Lower leg skin (tissue), 4 donors: ENCODE measurements around the gene FAM107B. TPM values are rescaled to one million over a fixed set of nuclear protein-coding genes. Genes with fewer than 3 reads are reported as not detected.
"Not testable (repeated sequence)": the region's sequence is repeated elsewhere in the genome, so short reads cannot be mapped to it uniquely, and the experiment has no call there.

ENCODE experiments used
- DNase-seq, 2 donors: peaks; one replicate each; pipeline ENCODE4 v3.0.0-alpha.2; 2019; ENCODE audit warnings: low spot score in 2 of 2
- H3K4me3 ChIP-seq: fragments of 200-600 bp; sonication (generic); 2 replicates; pipeline ENCODE4 v1.5.1; 2017; ENCODE audit warnings: mild to moderate bottlenecking, low read depth; ENCODE audit not compliant: poor library complexity, severe bottlenecking
- POLR2A ChIP-seq, 2 donors: fragments of 450-650 bp; IDR thresholded peaks; one replicate each; pipeline ENCODE4 v1.6.1; 2016 to 2017; ENCODE audit warnings: antibody characterized with exemption in 2 of 2, mild to moderate bottlenecking in 1 of 2, moderate library complexity in 1 of 2
- WGBS, 2 donors: methylation state at CpG; one replicate each; pipeline ENCODE4 v1.1.5; 2018; 5-methylcytosine and 5-hydroxymethylcytosine counted together
- intact Hi-C: fragments of 100-400 bp; cut with DNase I; formaldehyde crosslinking; loops from one replicate; pipeline ENCODE4 v1.15.0; 2023; ENCODE audit warnings: low total_unique reads
- total RNA-seq, 4 donors: library from RNA; depleted of rRNA; stranded (reverse); fragments of >200 nt; gene quantifications; one replicate each; pipeline ENCODE4 v1.1.0, GENCODE V29; 2016
- TF ChIP-seq, protein P1 (sequence below), 3 donors: fragments of 450-650 bp; IDR thresholded peaks; one replicate each; pipeline ENCODE4 v1.5.1; 2016; ENCODE audit warnings: antibody characterized with exemption in 3 of 3, mild to moderate bottlenecking in 3 of 3, moderate library complexity in 2 of 3

The FAM107B gene
- total RNA-seq, 4 donors from 2014 or later: 28.3 to 52.7 (median 31.0) TPM

DNA sequence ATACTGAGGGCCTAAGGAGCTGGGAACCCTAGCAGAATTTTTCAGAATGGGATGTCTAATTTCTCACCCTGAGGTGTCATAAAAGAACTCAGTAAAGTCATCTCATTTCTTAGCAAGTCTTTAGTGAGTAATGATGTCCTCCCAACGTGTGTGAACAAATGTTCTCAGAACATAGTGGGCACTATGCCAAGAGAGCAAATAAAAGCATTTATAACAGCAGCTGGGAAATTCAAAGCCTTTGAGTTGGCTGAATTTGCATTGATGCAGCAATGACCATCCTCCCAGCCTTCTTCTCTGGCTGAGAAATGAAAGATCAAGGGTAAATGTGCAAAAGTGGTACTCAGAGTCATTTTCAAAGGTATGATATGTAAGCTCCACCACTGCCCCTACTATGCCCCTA, 109.4 kb downstream of the FAM107B start:
- 0 to 4% methylated on average over 1 of the region's 1 CpG for WGBS, 2 donors
- intact Hi-C loops: no loop called here
- TF ChIP-seq, protein P1, sequence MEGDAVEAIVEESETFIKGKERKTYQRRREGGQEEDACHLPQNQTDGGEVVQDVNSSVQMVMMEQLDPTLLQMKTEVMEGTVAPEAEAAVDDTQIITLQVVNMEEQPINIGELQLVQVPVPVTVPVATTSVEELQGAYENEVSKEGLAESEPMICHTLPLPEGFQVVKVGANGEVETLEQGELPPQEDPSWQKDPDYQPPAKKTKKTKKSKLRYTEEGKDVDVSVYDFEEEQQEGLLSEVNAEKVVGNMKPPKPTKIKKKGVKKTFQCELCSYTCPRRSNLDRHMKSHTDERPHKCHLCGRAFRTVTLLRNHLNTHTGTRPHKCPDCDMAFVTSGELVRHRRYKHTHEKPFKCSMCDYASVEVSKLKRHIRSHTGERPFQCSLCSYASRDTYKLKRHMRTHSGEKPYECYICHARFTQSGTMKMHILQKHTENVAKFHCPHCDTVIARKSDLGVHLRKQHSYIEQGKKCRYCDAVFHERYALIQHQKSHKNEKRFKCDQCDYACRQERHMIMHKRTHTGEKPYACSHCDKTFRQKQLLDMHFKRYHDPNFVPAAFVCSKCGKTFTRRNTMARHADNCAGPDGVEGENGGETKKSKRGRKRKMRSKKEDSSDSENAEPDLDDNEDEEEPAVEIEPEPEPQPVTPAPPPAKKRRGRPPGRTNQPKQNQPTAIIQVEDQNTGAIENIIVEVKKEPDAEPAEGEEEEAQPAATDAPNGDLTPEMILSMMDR (IDR thresholded peaks at IDR 0.05): no peak
- TF ChIP-seq POLR2A (IDR thresholded peaks at IDR 0.05): no peak
- peak in 1 of 2 donors; percentile 13 for DNase-seq
- no peak overlapping the region for H3K4me3 ChIP-seq

GRCh38 chr10:14664345-14664744, 110.4 kb downstream of the FAM107B start:
- H3K4me3 ChIP-seq: no peak overlapping the region
- TF ChIP-seq POLR2A (IDR thresholded peaks at IDR 0.05): no peak
- TF ChIP-seq, protein P1 (IDR thresholded peaks at IDR 0.05): no peak
- DNase-seq: no peak
- intact Hi-C loops: no loop called here
- 95 to 100% methylated on average over 1 of the region's 1 CpG for WGBS, 2 donors

DNA sequence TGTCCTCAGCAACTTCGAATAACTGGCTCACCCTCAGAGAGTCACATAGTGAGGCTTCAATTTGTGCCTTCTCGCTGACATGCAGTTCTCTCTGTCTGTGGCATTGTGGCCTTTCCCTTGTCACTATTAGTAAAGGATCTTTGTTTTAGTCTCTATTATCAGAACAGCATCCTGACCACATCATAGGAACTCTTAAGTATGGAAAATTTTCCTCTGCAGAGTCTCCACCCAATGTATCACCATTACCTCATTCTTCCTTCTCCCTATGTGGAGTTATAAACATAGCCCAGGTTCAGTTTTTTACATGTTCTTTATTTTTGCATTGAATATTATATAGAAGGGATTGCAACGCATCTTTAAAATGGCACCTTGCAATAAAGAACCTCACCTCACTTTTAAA, 112.9 kb downstream of the FAM107B start:
- no peak for DNase-seq
- TF ChIP-seq, protein P1 (IDR thresholded peaks at IDR 0.05): no peak
- TF ChIP-seq POLR2A (IDR thresholded peaks at IDR 0.05): no peak
- H3K4me3 ChIP-seq: no peak overlapping the region
- intact Hi-C loops: no loop called here
- WGBS, 2 donors: 81 to 90% methylated on average over 3 of the region's 3 CpGs

DNA sequence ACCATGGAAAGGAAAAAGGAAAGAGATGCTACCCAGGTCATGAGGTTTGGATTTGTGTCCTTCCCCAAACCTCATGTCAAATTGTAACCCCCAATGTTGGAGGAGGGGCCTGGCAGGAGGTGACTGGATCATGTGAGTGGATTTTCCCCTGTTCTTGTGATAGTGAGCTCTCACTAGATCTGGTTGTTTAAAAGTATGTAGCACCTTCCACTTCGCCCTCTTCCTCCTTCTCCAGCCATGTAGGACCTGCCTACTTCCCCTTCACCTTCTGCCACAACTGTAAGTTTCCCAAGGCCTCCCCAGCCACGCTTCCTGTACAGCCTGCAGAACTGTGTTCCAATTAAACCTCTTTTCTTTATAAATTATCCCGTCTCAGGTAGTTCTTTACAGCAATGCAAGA, 113.9 kb downstream of the FAM107B start:
- intact Hi-C loops: no loop called here
- no peak for DNase-seq
- 86 to 93% methylated on average over 3 of the region's 3 CpGs for WGBS, 2 donors
- TF ChIP-seq, protein P1 (IDR thresholded peaks at IDR 0.05): no peak
- TF ChIP-seq POLR2A (IDR thresholded peaks at IDR 0.05): no peak
- no peak overlapping the region for H3K4me3 ChIP-seq

DNA sequence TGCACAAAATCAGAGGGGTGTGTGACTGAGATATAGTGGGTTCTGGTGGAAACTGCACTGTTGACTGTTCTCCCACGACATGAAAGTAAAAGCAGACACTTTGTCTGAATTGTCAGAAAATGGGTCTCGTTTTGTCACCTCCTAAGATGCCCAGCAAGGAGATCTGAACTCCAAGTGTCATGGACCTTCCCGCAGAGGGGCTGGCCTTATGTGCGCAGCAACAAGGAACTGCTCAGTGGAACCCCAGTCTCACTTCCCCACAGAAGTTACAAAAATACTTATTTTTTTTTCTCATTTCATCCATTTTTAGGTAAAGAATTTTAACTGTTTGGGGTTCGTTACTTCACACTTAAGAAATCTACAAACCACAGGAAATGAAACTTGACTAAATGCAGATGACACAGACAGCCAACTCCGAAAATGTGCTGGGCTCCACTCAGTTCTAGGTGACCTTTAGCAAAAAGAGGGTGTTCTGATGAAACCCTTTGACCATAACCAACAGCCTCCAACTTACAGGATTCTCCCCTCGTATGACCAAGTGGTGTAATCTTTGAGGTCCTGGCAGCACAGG, 115.0 kb downstream of the FAM107B start:
- intact Hi-C loops: no loop called here
- WGBS, 2 donors: 80 to 83% methylated on average over 7 of the region's 7 CpGs
- TF ChIP-seq, protein P1 (IDR thresholded peaks at IDR 0.05): no peak
- no peak for TF ChIP-seq POLR2A (IDR thresholded peaks at IDR 0.05)
- DNase-seq: no peak
- no peak overlapping the region for H3K4me3 ChIP-seq

- intact Hi-C loops, H3K4me3 ChIP-seq, DNase-seq: not testable (repeated sequence)
- 94 to 95% methylated on average over 6 of the region's 6 CpGs for WGBS, 2 donors
These were observed 115.6 kb downstream of the FAM107B start for GRCh38 chr10:14659137-14659536.
